Measurements from ENCODE around the gene SVEP1.
"Not testable (repeated sequence)": the region's sequence is repeated elsewhere in the genome, so short reads cannot be mapped to it uniquely, and the experiment has no call there.

Gene SVEP1

DNA sequence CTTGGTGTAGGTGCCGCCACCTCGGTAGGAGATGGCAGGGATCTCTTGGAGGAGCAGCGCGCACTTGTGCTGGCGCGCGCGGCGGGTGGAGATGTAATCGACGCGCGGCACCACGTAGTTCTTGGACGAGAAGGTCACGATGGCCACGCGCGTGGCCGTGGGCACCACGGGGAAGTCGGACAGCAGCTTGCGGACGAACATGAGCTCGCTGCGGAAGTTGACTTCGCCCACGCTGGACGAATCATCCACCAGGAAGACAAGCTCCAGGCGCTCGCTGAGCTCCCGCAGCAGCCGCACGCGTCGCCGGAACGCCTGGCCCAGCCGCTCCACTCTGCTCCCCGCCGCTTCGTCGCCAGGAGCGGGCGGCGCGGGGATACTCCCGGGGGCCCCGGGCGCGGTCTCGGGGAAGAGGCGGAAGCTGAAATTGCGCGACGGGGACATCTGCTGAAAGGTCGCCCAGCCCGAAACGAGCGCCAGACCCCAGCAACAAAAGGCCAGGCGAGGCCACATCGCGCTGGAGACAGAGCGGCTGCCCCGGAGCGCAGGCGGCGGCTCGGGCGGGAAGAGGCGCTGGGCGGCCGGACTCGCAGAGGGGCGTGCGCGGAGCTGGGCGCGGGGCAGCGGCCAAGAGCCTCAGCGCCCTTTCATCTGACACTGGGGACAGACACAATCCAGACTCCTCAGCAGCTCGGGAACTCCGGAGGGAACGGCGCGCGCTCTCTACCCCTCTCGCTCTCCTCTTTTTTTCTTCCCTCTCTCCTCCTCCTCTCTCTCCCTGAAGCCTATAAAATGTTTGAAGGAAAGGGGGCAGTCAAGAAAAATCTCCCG lies at the start of gene SVEP1:
Gene SVEP1 (minus strand): TSS at position 708 of the 828 bp plus-strand sequence. CDS start 198 bp downstream, at position 510.
- DNase-seq: no peak

DNA sequence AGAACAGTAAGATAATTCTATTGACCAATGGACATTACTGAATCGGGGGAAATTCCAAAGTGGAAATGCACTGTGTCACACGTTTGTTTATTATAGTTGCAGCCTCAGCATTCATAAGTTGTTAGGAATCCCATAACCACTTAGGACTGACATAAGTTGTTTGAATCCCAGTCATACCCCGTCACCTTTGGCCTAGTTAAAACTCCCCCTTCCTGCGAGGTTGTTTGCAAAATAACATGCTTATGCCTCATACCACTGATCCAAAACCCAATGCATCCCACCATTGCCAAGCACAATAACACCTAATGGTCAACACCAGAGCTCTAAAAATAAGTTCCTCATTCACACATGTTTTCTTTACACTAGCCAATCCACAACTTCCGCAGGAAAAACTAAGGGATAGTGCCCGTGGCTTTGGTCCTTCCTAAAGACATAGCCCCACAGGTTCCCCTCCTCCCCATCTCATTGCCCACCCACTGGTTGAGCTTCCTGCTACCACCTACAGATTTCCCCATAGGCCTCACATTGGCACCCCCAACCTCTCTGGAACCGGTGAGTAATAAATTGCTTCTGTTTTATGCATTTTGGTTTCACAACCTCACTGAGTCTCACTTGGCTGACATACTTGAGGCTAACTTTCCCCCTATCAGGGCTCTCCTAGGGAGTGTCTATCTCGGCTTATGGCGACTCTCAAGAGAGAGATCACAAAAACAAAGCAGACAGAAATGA lies 46.7 kb upstream of the SVEP1 start:
- no peak for DNase-seq

DNA sequence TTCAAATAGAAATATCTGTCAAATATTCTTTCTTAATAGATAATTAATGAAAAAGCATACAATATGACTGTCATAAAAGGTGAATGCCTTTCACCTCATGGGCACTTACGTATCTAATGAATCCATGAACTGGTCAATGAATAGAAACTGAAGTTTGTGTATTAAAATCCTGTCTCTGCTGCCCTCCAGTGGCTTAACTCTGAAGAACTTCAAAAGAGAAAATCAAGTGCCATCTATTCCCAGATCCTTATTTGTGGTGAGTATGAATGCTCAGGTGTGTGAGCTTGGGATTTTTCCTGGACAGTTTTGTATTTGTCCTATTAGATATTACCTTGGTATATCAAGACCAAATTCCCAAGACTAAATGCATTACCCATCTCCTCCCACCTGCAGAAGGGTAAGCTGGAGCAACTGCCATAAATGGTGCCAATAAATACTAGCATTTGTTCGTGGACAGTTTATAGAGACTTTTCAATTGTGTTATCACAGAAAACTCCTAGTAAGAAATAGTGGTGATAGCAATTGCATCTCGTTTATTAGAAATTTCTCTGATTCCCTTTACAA lies 44.0 kb upstream of the SVEP1 start:
- DNase-seq: no peak

DNA sequence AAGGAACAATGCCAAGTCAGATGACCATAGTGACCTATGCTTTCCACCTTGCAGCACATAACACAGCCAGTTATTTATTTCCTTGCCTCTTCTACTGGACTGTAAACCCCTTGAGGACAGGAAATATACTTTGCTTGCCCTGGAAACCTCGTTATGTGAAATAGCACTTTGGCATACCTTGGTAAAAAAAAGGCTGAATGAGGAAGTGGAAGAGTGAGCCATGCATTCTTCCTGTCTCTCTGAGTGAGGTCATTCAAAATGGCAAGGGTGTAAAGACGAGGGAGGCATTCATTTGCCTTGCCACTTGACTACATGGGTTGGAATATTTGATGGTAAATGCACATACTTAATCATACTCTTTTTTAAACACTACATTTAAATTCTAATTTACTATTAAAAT lies 42.8 kb upstream of the SVEP1 start:
- no peak for DNase-seq

DNA sequence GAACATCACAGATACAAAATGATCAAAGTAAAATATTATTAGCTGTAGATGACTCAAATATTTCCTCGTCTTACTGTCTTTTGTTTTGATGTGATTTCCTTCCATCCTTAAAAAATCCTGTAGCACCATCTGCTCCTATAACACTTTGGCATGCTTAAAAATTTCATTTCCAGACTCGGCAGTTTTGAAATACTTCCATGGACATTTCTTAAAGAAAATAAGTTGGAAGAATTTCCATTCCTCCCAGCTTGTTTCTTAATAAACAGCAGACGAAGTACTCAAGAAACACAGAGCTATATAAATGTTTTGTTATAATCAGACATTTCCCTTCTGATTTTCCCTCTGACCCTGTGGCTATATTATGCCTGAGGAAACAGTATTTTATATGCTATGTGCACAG lies 41.2 kb upstream of the SVEP1 start:
- no peak for DNase-seq

DNA sequence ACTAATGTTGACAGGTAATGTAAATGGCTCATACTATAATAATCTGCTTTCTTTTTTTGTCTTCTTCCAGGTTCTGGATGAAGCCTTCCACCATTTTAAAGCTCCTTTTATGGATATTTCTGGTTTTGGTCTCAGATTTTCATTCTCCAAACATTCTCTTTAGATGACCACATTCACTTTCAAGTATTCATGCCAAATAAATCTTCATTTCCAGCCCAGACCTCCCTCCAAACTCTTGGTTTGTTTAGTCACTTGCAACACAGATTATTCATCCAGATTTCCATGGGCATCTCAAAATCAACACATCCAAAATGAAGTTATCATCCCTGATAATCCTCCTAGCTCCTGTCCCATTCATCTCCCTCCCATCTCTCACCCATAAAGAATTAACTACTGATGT lies 40.3 kb upstream of the SVEP1 start:
- DNase-seq: no peak

DNA sequence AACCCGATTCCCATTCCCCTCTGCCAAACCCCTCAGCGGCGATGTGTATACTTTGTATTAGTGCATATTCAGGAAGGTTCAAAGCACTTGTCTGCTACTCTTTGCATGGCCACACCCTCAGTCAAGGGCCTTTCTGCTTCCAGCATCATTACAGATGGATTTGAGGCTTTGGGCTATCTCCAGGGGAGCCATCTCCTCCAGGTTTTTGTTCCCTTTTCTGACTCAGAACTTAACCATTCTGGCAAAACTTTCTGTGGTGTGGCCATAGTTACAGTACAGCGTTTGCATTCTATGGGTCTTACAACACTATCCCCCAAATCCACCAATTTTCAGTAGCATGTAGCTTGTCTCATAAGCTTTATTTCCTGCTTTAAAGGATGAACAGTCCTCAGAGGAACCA lies 36.0 kb upstream of the SVEP1 start:
- no peak for DNase-seq

DNA sequence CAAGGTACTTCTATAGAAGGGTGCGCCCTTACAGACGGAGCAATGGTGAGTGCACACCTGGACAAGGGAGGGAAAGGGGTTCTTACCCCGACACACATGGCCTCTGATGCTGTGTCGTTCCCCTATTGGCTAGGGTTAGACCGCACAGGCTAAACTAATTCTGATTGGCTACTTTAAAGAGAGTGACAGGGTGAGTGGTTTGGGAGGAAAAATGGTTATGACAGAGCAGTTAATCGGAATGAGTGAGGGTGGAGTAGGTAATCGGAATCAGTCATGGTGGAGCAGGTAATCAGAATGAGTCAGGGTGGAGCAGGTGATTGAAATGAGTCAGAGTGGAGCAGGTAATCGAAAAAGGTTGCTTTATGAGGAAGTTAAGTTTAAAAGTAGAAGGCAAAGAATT lies 35.0 kb upstream of the SVEP1 start:
- DNase-seq: not testable (repeated sequence)

DNA sequence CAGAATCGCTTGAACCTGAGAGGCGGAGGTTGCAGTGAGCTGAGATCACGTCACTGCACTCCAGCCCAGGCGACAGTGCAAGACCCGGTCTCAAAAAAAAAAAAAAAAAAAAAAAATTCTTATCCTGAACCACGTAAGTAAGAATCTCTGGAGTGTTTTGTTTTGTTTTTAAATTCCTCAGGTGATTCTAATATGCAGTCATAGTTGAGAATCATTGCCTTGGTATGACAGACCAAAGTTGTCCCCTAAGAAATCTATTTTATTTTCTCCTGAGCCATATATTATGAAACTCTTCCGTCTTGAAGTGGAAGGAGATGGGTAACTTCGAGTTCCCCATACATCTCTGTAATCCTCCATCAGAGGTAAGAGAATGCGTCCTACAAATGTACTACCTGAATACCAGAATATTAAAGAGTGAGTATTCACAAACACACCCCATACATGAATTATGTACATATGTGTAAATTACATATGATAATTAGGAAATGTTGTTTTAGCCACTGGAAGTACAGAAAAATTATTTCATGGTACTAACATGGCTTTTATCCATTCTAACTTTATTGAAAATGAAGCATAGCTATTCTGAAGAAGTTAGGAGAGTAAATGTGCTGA lies 26.7 kb upstream of the SVEP1 start:
- no peak for DNase-seq

DNA sequence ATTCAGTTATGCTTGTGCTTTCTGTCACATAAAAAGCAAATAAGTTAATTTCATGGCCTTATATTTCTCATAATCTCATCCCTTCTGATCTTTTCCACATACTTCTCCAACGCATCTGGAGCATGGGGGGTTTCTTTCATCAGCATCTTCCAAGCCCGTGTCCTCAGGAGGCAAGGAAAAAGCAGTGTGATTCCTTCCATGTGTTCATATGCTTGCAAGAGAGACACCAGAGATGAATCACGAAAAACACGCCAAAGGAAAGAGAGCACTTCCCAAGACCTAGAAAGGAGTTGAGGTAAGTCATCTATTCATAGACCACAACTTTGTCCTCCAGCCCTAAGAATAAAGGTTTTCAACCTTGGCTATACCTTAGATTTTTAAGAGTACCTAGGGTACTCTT lies 26.0 kb upstream of the SVEP1 start:
- DNase-seq: no peak

DNA sequence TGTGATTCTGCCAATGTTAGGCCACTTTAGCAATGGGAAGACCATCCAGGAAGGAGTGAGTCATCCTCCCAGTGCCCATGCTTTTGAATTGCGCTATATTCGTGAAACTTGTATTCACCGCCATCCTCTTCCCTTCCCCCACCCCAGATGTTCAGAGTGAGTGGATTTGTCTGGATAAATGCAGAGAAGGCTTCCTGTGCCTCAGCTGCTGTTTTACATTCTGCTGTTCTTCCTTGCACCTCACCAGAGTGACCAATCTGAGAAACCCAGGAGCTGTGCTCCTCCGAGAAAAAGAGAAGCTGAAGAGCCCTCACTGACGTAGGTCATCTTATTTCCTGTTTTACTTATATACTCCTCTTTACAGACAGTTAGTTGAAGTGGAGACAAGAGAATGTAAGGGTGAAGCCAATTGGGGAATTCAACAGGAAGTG lies 24.6 kb upstream of the SVEP1 start:
- DNase-seq: no peak

DNA sequence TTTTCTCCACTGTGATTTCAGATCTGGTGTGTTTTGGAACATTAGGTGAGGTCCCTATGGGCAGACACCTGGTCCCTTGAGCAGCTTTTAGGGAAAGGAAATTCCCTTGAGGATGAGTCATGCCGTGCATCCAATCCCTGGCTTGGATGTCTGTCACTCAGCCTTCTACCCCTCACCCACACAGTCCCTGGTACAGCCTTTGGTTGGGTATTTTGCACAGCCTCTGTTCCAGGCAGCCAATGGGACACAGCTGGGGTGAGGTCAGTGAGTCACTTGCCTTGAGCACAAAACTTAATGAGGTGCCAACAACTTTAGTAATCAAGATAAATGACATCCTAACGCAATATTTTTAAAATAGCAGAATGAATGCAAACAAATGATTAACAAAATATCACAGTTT lies 22.7 kb upstream of the SVEP1 start:
- DNase-seq: no peak

DNA sequence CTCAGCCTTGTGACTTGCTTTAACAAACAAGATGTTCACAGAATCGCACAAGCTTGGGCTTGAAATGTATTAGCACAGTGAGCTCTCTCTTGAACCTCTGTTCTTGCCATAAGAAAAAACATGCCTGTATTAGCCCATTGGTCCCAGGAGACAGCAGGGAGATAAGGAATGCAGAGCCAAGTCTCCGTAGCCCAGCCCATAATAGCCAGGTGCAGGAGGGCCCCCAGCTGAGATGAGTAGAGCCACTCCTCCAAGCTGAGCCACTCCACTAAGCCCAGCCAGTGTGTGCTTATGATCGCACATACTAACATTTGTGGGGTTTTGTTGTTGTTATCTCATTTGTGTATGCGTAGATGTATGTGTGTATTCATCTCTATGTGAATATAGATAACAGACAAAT lies 21.6 kb upstream of the SVEP1 start:
- no peak for DNase-seq

DNA sequence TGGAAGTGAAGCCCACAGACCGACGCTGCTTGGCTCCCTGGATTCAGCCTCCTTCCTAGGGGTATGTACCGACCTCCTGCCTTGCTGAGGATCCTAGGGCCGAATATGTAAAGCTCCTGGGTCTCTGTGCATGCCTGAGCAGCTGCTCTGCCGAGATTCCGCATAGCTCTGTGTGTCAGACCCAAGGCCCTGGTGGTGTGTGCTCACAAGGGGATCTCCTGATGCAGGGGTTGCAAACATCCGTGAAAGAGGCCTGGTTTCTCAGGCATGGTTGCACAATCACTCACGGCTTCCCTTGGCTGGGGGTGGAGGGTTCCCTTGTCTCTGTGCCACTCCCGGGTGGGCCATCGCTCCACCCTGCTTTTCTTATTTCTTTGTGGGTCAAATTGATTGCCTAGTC lies 19.9 kb upstream of the SVEP1 start:
- DNase-seq: no peak

DNA sequence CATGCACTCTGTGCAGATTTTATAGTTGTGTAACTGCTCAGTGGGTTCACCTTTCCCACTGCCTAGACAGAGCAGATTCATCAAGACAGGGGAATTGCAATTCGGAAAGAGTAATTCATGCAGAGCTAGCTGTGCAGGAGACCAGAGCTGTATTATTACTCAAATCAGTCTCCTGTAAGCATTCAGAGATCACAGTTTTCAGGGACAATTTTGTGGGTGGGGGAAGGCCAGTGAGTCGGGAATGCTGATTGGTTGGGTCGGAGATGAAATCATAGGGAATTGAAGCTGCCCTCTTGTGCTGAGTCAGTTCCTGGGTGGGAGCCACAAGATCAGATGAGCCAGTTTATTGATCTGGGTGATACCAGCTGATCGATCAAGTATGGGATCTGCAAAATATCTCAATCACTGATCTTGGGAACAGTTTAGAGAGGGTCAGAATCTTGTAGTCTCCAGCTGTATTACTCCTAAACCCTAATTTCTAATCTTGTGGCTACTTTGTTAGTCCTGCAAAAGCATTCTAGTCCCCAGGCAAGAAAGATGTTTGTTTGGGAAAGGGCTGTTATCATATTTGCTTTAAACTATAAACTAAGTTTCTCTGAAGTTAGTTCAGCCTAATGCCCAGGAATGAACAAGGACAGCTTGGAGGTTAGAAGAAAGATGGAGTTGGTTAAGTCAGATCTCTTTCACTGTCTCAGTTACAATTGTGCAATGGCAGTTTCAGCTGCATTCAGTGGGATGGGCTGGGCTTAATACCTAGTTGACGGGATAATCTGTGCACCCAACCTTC lies 12.7 kb upstream of the SVEP1 start:
- no peak for DNase-seq

DNA sequence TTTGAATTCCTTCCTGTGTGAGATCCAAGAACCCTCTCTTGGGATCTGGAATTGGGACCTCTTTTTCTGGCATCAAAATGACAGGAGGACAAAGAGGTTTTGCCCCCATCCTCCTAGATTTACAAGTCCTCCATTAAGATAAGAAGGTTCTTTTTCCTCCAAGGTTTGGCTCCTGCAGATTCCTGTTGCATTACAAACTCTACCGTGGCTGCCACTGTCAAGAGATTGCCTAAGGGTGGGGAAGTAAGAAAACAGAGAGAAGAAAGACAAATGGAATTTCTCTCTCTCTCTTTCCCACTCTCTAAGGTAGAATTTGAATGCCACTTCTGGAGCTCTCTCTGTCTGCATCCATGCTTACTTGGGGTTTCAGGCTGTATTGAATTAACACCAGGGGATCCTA lies 12.0 kb upstream of the SVEP1 start:
- no peak for DNase-seq

DNA sequence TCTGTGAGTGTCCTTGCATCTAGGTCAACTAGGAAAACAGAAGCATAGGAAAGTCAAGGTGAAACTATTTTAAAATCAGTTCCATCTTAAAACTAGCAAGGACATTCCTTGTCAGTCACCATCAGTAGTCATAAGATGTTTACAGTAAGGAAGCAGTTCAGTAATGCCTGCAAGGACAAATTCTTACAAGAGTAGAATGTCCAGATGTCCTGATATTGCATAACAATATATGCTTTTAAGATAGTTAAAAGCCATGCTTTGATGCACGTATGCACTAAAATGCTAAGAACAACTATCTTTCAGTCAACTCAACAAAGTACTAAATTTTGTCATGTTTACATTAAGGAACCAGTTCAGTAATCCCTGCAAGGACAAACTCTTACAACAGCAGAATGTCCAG lies 11.3 kb upstream of the SVEP1 start:
- no peak for DNase-seq

DNA sequence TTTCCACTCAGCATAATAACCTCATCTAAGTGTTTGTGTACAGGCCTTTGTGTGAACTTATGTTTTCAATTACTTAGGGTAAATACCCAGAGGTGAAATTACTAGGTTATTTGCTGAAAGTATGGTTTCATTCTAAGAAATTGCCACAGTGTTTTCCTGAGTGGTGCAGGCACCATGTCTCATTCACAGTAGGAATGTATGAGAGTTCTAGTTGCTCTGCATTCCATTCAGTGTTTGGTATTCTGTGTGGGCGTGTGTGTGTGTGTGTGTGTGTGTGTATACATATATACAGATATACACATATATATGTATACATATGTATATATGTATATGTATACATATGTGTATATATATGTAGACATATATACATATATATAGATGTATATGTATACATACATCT lies 8.8 kb upstream of the SVEP1 start:
- DNase-seq: no peak

DNA sequence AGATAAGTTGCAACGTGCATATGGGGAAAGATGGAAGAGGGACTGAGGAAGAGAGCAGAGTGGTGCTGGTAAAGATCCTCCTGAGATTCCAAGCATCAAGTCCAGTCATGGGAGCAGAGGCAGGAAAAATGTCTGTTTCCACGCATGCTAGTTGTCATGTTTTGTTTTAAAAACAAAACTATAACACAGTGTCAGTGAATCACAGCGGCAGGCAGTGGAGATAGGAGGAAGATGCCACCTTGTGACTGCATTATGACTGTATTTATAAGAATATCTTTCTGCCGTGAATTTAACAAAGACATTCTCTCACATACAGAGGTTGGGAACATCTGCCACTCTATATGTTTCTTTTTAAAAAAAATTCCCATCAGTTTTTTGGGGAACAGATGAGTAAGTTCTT lies 3.7 kb upstream of the SVEP1 start:
- no peak for DNase-seq

DNA sequence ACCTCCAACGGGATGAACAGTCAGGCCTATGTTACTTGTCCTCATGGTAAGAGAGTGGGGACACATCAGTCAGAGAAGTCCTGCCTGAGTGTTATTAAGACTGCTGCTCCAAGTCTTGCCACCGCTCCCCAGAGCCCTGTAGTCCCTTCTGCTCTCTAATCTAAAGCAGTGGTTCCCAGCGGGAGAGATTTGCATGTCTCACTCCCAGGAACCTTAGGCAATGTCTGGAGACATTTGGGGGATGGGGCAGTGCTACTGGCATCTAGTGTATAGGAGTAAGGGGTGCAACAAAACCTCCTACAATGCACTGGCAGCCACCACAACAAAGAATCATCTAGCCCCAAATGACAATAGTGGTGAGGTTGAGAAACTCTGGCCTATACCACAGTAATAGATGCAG lies 2.6 kb upstream of the SVEP1 start:
- DNase-seq: no peak

DNA sequence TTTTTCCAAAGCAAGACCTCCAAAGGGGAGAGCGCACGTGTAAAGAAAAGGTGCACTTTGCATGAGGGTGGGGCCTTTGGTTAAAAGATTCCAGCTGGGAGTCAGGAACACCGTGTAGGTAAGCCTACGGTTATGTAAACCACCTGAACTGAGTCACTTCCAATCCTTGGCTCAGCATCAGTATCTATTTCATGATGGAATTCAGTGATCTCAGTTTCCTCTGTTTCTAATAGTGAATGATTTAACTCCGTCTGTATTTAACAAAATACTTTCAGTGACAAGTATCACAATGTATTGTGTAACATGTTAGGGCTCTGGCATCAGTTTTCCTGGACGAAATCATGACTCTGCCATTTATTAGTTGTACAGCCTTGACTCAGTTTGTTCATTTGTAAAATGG lies 1.3 kb upstream of the SVEP1 start:
- no peak for DNase-seq

DNA sequence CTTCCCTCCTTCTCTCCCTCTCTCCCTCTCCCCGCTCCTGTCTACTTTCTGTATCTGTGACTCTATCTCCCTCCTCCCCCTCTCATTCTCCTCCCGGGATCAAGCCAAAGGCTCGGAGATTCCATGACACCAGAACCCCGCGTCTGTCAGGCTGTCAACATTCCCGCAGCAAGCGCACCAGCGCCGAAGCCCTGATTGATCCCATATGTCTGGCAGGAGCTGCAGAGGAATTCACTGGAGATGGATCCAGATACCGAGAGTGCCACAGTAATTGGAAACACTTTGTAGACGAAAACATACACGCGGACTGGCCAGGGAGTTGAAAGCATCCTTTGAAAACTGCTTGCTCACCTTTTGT lies 300 bp upstream of the SVEP1 start:
- no peak for DNase-seq

DNA sequence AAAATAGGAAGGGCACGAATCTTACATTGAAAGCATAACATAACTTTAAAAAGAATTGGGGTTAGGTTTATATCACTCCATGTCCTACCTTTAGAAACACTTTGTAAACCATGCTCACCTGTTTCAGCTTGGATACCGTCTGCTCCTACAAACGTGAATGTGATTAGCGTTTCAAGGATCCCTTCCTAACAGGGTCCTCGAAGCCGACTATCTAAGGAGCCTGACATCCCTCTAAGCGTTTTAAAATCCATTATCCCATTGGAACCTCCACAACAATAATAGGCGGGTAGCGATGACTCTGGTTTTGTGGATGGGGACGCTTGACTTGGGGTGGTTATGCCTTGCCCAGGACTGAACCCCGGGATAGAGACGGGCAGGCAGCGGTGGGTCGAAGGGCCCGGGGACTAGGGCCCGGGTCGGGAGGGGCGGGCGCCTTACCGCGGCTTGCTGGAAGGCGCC lies 937 bp downstream of the SVEP1 start:
- DNase-seq: no peak

Data from NCI-H2227 treated with DMSO at 0.1 percent for 48 hours (cell line).